M059J (cell line): ENCODE results near the gene ARHGEF4. TPM values are rescaled to one million over a fixed set of nuclear protein-coding genes. Genes with fewer than 3 reads are reported as not detected.

Experiments used
- DNase-seq: peaks from one replicate; pipeline ENCODE4 v3.0.0-alpha.2; 2012; ENCODE audit warnings: low read depth
- total RNA-seq: library from RNA; depleted of rRNA; stranded (reverse); fragments of >200 nt; shearing (Covaris generic); gene quantifications from 2 replicates; pipeline ENCODE4 v1.2.3, GENCODE V29; 2014

The ARHGEF4 gene
- total RNA-seq, 1 experiment from 2014 or later, result 0.10 TPM

DNA sequence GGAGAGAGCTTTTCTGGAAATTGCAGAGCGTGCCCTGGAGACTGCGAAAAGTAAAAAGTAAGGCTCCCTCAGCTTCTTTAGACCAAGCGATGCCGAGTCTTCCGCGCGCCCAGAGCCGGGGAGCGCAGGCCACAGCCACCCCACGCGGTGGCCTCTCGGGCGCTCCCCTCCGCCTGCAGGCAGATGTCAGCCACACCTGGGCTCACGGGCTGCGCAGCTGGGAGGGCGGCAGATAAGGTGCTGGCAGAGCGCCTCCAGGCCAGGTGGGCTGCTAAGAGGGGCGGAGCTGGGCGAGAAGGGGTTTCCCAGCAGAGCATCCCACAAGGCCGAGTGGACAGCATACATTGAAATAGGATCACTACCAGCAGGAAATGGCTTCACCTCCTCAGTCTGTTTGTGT is 81.7 kb downstream of the ARHGEF4 start:
- DNase-seq, result no peak

DNA sequence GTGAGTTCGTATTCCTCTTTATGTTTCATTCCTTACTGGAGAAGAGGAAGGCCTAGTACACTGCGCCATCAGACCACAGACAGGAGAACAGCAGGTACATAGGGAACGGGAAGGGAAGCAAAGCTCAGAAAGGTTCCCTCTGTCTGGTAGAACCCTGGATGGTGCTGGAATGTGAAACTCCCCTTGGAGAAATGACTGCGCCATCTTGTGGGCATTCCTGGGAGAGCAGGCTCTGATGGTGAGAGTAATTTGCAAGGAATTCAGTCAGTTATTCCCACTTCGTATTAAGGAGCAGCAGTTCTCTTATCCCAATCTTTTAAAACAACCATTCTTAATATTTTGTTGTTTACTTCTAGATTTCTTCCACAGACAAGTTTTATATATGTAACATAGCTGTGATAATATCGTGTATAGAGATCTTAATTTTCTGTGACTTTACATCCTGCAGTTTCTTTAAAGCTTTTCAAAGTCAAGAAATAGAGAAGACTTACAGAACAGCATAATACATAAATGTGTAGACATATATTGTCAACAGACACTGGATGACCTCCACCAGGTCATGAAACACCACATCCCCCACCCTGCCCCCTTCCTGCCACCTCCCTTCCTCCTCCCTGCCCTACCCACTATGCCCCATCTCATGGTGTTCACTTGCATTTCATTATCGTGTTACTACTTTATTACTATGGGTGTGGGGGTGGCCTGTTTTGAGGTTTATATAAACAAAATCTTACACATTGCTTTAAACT is 83.9 kb downstream of the ARHGEF4 start:
- peak; percentile 53 for DNase-seq

DNA sequence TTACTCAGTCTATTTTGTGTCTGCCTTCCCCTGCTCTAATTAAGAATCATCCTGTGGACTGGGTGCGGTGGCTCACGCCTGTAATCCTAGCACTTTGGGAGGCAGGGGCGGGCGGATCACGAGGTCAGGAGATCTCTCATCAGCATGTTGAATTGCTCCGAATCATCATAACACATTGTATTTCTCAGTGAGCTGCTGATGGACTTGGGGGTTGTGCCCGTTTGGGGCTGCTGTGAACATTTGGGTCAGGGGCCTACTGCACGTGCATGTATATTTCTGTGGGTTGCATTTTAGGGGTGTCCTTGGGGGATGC is 84.4 kb downstream of the ARHGEF4 start:
- DNase-seq, result no peak

DNA sequence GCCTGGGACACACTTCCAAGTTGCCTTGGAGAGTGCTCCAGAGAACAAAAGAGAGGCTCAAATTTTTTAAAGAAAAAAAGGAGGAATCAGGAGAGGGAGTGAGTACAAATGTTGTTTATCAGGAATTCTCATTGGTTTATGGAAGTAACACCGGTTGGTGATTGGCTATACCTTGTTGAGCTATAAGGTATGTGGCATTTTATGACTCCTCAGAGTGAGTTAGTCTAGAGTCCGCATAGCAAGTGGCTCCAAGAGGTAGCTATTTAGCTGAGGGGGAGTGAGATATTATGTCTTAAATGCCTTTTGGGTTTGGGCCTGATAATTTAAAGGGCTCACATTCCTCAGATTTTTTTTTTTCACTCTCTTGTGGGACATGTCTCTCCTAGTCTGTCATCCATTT is 85.7 kb downstream of the ARHGEF4 start:
- no peak for DNase-seq

DNA sequence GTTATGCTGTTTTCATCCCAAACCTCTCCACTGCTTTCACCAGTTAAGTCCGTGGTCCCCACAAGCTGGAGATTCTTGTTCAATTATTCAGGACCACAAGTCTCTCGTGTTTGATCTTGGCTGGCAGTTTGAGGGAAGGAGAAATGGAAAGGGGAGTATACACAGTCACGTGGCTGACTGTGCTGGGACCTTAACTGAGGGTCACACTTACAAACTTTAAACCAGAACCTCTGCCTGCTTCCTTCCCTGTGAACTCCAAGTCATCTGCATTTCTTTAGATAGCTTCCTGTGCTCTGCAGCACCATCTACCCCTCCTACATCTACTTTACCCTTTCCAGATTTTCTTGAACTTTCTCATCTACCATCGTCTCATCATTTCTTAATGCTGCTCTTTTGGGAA is 91.7 kb downstream of the ARHGEF4 start:
- no peak for DNase-seq

DNA sequence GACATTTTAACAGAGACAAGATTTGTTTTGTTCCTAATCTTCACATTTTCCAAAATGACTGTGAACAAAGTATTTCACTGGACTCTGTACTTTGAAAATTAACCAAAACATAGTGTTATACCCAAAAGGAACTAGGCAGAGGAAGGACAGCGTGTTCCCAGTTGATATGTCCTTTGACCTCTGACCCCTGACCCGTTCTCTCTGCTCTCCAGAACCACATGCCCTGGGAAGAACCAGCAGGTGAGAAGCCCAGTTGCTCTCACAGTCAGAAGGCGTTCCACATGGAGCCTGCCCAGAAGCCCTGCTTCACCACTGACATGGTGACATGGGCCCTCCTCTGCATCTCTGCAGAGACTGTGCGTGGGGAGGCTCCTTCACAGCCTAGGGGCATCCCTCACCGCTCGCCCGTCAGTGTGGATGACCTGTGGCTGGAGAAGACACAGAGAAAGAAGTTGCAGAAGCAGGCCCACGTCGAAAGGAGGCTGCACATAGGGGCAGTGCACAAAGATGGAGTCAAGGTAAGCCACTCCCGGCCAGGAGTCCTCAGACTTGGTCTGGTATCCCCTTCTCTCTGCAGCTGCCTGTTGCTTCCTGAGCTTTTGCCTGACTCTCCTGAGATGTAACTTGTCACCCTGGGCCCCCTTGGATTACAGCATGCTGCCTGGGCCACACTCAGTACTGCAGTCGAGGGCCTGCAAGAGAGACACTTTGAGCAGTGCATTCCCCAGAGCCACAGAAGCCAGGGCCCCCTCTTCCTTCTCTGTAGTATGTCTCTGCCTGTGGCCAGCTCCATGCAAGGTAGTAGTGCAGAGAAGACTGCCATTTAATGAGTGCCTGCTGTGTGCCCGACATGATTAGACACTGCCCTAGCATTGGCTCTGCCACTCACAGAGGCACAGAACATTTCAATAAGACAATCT is 94.3 kb downstream of the ARHGEF4 start:
- no peak for DNase-seq

DNA sequence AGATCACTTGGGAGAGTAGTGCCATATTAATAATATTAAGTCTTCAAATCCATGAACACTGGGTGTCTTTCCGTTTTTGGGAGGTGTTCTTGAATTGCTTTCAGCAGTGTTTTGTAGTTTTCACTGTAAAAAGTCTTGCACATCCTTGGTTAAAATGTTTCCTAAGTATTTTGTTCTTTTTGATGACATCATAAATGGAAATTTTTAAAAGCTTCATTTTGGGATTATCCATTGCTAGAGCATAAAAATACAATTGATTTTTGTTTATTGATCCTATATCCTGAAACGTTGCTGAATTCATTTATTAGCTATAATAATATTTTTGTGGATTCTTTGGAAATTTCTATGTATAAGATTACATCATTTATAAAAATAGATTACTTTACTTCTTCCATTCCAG is 96.8 kb downstream of the ARHGEF4 start:
- no peak for DNase-seq

DNA sequence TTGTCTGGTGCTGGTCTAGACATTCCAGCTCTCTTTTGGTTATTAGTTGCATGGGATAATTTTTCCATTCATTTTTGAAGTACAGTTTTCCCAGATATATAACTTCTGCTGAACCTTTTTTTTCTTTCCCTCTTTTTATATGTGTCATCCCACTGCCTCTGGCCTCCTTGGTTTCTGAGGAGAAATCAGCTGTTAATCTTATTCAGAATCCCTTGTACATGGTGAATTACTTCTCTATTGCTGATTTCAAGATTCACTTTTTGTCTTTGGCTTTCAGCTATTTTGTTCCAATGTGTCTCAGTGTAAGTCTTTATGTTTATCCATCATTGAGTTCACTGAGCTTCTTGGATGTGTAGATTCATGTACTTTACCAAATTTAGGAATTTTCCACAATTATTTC is 99.7 kb downstream of the ARHGEF4 start:
- DNase-seq, result no peak

DNA sequence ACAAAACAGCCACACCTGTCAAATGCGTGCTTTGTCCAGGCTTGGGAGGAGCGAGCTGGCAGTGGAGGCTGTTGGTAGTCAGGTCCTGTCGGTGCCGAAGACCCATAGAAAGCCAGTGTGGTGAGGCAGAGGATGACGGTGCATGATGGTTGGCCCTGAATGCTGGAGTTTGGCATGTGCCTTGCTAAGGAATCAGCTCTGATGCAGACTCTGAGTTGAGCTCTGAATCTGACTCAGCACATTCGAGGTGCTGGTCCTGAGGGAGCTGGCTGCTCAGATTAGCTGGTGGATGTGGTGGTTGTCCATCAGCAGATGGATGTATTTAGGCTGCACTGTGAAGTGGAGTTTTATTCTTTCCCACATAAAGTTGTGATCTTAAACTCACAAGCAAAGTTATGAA is 111.3 kb downstream of the ARHGEF4 start:
- DNase-seq, result no peak

DNA sequence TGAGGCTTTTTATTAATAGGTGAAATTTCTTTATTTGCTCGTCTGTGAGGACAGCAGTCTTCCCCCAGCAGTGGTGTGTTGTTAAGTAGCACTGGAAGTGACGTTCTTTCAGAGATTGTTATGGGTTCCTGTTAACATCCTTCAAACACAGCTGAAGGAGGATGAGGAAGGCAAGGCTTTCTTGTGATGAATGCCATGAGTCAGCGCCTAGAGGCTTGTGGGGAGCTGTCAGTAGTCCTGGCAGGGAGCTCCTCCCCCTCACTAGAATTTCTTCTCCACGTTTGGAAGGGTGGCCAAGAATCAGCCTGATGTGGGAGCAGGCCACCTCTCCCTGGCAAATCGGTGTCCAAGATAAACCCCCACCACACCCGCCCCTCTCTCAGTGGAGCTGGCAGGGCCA is 113.2 kb downstream of the ARHGEF4 start:
- DNase-seq, result no peak

DNA sequence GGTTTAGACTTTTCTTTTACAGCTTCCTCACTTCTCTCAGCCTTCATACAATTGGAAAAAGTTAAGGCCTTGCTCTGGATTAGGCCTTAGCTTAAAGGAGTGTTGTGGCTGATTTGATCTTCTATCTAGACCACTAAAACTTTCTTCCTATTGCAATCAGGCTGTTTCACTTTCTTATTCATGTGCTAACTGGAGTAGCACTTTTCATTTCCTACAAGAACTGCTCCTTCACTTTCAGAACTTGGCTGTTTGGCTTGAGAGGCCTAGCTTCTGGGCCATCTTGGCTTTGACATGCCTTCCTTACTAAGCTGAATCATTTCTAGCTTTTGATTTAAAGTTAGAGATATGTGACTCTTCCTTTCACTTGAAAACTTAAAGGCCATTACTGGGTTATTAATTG is 114.3 kb downstream of the ARHGEF4 start:
- DNase-seq, result no peak

DNA sequence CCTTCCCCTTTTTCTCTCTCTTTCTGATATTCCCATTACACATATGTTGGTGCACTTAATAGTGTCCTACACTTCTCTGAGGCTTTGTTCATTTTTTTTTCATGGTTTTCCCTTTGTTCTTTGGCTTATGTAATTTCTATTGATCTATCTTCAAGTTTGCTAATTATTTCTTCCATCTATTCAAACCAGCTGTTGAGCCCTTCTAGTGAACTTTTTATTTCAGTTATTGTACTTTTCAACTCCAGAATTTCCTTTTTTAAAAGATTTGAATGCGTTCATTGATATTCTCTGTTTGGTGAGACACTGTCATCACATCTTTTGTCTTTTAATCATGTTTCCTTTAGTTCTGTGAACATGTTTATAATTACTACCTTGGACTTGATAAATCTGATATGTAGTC is 118.2 kb downstream of the ARHGEF4 start:
- no peak for DNase-seq

DNA sequence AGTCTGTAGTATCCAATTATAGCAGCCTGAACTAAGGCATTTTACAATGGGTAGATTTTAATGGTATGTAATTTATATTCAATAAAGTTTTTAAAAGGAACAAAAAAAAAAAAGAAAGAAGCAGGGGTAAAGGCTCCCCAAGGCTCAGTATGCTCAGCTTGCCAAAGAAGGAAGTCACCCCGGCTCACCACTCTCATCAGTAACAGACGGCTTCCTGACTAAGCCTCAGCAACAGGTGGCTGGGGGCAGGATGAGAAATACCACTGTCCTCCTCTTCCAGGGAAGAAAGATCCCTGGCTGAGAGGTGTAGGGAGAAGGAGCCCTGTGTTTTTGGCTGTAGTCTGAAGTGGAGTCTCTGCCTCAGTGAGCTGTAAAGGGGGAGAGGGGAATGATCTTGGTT is 121.2 kb downstream of the ARHGEF4 start:
- DNase-seq, result no peak

DNA sequence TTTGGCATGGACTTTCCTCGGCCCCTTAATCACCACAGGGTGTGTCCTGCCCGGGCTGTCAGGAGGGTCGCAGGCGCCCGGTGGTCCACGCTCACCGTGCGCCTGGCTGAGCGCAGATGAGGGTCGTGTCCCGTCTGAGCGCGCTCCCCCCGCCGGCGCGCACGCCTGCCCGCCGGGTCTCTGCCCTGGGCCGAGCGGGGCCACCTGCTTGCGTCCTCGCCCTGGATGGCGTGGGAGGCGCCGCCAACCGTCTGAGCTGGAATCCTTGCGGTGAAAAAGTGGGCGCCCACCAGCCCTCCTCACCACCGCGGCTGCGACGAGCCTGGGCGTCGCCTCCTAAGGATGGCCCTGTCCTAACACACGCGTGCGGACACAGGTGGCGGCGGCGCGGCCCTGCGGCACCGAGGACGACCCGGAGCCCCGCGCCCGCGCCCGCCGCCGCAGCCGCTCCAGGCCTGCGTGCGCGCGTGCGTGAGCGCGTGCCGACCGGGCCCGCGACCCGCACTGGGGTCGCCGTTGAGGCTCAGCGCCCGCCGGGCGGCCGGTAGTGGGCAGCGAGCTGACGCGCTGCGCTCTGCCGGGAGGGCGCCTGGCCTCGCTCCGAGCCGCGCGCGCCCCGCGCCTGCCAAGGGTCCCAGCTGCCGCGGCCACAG is 126.6 kb downstream of the ARHGEF4 start:
- no peak for DNase-seq

DNA sequence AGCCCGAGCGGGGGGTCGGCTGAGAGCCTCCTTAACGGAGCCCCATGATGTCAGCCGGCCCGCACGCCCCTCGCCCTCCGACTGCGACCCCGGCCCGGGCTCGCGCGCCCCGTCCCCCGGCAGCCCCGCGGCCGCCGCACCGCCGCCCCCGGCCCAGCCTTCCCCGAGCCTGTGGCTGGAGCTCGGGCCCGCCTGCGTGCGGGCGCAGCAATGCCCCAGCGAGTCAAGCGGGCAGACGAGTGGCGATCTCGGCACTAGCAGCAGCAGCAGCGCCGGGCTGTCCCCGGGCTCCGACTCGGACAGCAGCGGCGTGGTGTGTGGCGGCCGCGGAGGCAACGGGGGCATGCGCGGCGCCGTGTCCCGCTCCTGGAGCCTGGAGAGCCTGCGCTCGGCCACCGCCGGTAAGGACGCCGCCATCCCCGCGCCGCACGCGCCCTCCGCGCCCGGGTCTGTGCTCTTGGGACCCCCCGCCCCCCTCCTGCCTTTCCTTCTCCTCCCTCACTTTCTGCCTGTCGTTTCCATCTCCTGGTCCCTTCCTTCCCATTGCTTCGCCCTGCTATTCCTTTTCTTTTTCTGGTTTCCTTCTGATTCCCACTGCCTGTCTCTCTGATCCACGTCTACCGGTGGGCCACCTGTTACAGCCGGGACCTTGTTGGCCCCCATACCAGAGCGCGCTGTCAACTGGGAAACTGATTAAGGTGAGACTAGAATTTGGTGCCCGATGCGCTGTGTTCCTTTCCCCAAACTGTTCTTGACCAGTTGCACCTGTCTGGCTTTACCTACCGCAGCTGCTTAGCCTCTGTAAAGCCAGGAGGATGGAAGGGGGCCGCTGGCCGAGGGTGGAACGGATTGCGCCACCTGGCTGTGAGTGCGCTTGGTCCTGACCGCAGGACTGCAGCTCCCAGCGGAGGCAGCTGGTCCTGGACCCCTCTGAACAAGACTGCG is 127.4 kb downstream of the ARHGEF4 start:
- no peak for DNase-seq

DNA sequence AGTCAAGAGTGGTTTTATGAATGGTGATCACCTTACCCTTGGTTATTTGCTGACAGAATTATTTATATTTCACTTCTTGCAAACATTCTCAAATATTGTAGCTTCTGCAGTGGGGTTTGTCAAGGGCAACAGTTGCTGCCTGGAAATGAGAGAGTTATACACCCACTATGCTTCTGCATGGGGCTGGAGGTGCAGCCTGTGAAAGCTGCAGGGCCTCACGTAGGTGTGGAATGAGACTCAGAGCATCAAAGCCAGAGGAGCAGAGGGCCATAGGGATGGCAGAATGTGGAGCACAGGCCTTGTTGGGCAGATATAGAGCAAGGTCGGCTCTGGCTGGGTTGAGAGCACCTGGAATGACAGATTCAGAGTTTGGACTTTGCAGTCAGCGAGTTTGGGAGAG is 128.2 kb downstream of the ARHGEF4 start:
- DNase-seq, result no peak

DNA sequence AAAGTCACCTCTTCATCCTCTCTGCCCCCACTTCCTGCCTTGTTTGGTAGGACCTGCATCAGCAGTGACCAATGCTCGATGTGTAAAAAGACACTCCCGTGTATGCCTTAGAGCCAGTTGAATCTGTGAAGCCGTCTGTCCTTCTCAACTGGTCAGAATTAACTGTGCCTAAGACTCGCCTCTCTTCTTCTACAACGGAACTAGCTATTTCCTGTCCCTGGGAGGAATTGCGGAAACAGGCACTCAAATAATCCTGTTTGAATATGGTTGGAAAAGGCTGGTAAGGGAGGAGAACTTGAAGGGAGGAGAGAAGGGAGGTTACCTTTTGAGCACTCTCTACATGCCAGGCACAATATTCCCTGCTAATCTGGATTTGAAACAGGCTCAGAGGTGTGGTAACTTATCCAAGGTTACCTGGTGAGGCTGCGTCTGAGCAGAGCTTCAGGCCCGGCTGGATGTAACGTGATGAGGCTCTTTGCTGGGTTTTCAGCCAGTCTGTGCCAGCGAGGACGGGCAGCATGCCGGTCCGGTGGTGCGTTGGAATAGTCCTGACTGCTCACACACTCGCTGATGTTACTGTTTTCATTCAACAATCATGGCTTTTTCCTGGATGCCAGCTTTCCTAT is 129.5 kb downstream of the ARHGEF4 start:
- DNase-seq, result no peak

DNA sequence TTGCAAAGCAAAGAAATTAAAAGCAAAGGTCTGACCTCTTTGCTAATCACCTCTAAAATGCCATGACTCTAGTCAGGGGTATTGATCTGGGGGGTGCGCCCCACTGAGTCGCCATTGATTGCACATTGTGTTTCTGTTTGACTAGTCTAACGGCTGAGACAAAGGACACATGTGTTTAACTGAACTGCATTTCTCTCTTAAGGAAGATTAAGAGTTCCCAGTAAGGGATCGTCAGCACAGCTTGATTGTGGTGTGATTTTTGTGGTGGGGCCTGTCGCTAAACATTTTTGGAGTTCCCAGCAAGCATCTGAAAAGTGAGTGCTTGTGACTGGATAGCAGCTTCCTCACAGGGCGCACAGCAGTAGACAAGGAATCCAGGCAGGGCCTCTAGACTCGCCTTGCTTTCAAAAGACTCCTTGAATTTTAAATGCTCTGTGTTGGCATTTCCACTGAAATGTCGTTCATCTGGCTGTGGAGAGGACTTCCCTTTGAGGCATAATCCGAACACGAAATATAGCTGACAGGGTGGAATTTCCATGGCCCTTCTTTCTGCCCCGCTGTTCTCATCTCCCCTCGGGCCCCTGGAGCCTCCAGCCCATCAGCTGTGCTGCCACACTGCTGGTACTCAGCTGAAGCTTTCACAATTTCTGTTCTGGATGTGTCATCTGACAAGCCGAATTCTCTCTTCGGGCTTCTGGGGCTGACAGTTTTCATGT is 130.2 kb downstream of the ARHGEF4 start:
- DNase-seq, result no peak

DNA sequence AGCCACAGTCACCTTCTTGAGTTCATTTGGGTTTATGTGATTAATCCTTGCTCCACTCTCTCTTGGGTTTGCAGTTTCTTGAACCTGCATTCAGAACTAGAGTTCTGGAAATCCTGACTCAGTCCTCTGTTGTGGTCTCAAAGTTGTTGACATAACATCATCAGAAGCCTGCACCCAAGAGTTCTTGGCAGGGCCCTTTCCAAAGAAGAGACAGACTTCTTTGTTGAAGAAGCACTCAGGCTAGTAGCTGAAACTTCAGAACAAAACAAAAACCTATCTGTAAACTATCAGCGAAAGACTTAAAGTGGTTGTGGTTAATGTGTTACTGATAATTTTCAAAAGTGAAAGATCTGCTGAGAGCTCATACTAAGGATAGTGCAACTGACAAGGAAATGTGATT is 135.7 kb downstream of the ARHGEF4 start:
- no peak for DNase-seq

DNA sequence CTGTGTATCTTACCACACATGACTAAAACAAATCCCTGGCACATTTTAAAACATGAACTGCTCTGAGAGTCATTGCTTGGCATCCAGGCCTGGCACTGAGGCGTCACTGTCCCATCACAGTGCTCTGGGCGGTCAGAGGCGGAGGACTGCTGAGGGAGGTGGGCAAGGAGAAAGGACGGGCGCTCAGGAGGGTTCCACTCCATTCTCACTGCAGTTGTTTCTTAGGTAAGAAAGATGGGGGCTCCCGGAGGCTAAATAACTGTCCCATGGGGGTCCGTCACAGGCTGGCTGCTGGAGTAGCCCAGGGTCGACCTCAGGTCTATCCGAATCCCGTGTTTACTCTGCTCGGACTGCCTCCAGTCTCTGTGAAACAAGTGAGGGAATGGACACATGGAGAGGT is 139.0 kb downstream of the ARHGEF4 start:
- DNase-seq, result no peak
